HG02610 (cell line): ENCODE measurements around the gene NRXN3.

Source experiments
- ATAC-seq: cut with Tn5 transposase; IDR thresholded peaks from one replicate; pipeline ENCODE4 v1.9.1; 2021; ENCODE audit warnings: mild to moderate bottlenecking, moderate library complexity; ENCODE audit not compliant: unreplicated experiment

NRXN3 gene

GRCh38 chr14:78863143-78863542 is 693.0 kb downstream of the NRXN3 start:
- ATAC-seq, result no peak

- ATAC-seq, result no peak
Observed at GRCh38 chr14:78872837-78873236, 702.7 kb downstream of the NRXN3 start.

GRCh38 chr14:78873581-78873980 is 703.4 kb downstream of the NRXN3 start:
- ATAC-seq, result no peak

GRCh38 chr14:78875049-78875448 is 704.9 kb downstream of the NRXN3 start:
- ATAC-seq, result no peak

GRCh38 chr14:78885884-78886283 is 715.7 kb downstream of the NRXN3 start:
- no peak for ATAC-seq

- no peak for ATAC-seq
Observed at GRCh38 chr14:78897443-78897842, 727.3 kb downstream of the NRXN3 start.

- no peak for ATAC-seq
Observed at GRCh38 chr14:78902010-78902623, 731.9 kb downstream of the NRXN3 start.

- ATAC-seq, result no peak
Observed at GRCh38 chr14:78904094-78904493, 733.9 kb downstream of the NRXN3 start.

- ATAC-seq, result no peak
Observed at GRCh38 chr14:78917462-78917861, 747.3 kb downstream of the NRXN3 start.

GRCh38 chr14:78921856-78922255 is 751.7 kb downstream of the NRXN3 start:
- ATAC-seq, result no peak

- no peak for ATAC-seq
Observed at GRCh38 chr14:78927261-78927660, 757.1 kb downstream of the NRXN3 start.

- ATAC-seq, result no peak
Observed at GRCh38 chr14:78933166-78933565, 763.0 kb downstream of the NRXN3 start.

- no peak for ATAC-seq
Observed at GRCh38 chr14:78933948-78934524, 763.9 kb downstream of the NRXN3 start.

GRCh38 chr14:78946949-78947348 is 776.8 kb downstream of the NRXN3 start:
- no peak for ATAC-seq

GRCh38 chr14:78947681-78948080 is 777.5 kb downstream of the NRXN3 start:
- ATAC-seq, result no peak

- ATAC-seq, result no peak
Observed at GRCh38 chr14:78950649-78951048, 780.5 kb downstream of the NRXN3 start.

GRCh38 chr14:78951602-78952001 is 781.4 kb downstream of the NRXN3 start:
- ATAC-seq, result no peak

GRCh38 chr14:78959674-78960264 is 789.6 kb downstream of the NRXN3 start:
- peak; percentile 83 for ATAC-seq

GRCh38 chr14:78967111-78967809 is 797.1 kb downstream of the NRXN3 start:
- ATAC-seq, result no peak

- no peak for ATAC-seq
Observed at GRCh38 chr14:78968265-78968664, 798.1 kb downstream of the NRXN3 start.

- no peak for ATAC-seq
Observed at GRCh38 chr14:78970677-78971076, 800.5 kb downstream of the NRXN3 start.

- no peak for ATAC-seq
Observed at GRCh38 chr14:78972440-78972839, 802.3 kb downstream of the NRXN3 start.
